DOHH2 (cell line): Measurements from ENCODE around the gene F8.

Experiments
- EZH2phosphoT487 ChIP-seq: fragments of 200-600 bp; sonication (generic); IDR thresholded peaks from 2 replicates; pipeline ENCODE4 v1.6.1; 2017; ENCODE audit warnings: borderline replicate concordance, mild to moderate bottlenecking, antibody characterized with exemption, low read length, moderate library complexity, mixed read lengths
- TF ChIP-seq, protein P1 (sequence below): fragments of 200-600 bp; sonication (generic); IDR thresholded peaks from one replicate; pipeline ENCODE4 v1.5.1; 2014; ENCODE audit warnings: antibody characterized with exemption, mild to moderate bottlenecking, low read depth, low read length; ENCODE audit not compliant: poor library complexity, severe bottlenecking

DNA sequence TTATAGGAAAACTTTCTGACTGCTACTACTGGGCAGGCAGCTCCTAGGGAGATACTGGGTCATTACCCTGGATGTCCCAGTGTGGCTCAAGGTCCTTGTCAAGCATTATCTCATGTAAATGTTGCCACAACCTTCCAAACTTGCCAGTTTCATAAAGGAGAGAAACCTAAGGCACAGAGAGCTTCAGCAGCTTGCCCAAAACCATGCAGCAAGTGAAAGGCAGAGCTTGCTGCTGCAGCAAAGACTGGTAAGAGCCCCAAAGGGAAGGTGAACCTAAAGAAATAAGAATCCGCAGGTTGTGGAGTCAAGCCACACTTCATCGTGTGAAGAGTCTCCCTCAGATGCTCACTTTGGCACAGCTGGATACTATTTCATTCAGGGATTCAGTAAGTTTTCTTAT is 219.6 kb downstream of the F8 start:
- TF ChIP-seq EZH2phosphoT487 = no peak
- TF ChIP-seq, protein P1, sequence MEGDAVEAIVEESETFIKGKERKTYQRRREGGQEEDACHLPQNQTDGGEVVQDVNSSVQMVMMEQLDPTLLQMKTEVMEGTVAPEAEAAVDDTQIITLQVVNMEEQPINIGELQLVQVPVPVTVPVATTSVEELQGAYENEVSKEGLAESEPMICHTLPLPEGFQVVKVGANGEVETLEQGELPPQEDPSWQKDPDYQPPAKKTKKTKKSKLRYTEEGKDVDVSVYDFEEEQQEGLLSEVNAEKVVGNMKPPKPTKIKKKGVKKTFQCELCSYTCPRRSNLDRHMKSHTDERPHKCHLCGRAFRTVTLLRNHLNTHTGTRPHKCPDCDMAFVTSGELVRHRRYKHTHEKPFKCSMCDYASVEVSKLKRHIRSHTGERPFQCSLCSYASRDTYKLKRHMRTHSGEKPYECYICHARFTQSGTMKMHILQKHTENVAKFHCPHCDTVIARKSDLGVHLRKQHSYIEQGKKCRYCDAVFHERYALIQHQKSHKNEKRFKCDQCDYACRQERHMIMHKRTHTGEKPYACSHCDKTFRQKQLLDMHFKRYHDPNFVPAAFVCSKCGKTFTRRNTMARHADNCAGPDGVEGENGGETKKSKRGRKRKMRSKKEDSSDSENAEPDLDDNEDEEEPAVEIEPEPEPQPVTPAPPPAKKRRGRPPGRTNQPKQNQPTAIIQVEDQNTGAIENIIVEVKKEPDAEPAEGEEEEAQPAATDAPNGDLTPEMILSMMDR = no peak
